Kidney epithelial cell (primary cell): Measurements from ENCODE around the gene C11orf97. TPM values are rescaled to one million over a fixed set of nuclear protein-coding genes. Genes with fewer than 3 reads are reported as not detected.

Experiments
- DNase-seq: peaks from one replicate; pipeline ENCODE4 v3.0.0-alpha.2; 2010; ENCODE audit warnings: low read depth
- H3K27me3 ChIP-seq: 2 replicates; pipeline ENCODE4 v1.6.0; 2011; ENCODE audit warnings: low read length; ENCODE audit not compliant: control insufficient read depth, insufficient read depth
- H3K36me3 ChIP-seq: 2 replicates; pipeline ENCODE4 v1.5.1; 2011; ENCODE audit warnings: low read length; ENCODE audit not compliant: control insufficient read depth, insufficient read depth
- H3K4me3 ChIP-seq: 2 replicates; pipeline ENCODE4 v1.5.1; 2011; ENCODE audit warnings: low read depth, mild to moderate bottlenecking, control low read depth, low read length
- total RNA-seq: library from RNA; depleted of rRNA; stranded (reverse); fragments of >200 nt; gene quantifications from 2 replicates; pipeline ENCODE4 v1.2.3, GENCODE V29; 2015
- TF ChIP-seq, protein P1 (sequence below): IDR thresholded peaks from 2 replicates; pipeline ENCODE4 v1.5.1; 2011; ENCODE audit warnings: mild to moderate bottlenecking, moderate library complexity, low read length, control low read depth, inconsistent platforms; ENCODE audit not compliant: insufficient read depth, poor library complexity, severe bottlenecking

Gene C11orf97
- total RNA-seq, 1 donor from 2014 or later = not detected

DNA sequence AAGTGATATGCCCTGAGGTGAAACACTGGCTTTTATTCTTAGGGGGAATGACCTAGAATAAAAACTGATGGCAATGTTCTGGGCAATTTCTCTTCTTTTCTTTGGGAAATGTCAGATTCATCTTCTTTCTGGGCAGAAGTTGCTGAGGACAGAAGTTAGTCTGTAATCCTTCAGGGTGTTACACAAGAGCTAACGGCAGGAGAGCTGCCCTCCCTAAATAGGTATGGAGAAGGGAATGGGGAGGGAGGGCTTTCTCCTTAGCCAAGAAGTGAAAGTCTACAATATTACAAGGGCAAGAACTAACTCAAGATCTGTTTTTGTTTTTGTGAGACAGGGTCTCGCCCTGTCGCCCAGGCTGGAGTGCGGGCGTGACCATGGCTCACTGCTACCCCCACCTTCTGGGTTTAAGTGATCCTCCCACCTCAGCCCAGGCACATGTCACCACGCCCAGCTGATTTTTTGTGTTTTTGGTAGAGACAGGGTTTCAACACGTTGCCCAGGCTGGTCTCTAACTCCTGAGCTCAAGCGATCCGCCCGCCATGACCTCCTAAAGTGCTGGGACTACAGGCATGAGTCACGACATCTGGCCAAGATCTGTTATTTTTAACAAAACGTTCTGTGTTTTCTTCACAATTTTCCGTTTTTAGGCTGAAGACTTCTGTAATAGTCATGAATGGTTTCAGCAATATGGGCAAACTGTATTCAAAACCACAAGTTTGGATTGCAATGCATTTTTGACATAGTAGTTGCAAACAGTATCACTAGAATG lies 62.1 kb downstream of the C11orf97 start:
- H3K36me3 ChIP-seq = no peaks in the 10 kb centered on the region
- H3K4me3 ChIP-seq = no peak overlapping the region
- TF ChIP-seq, protein P1, sequence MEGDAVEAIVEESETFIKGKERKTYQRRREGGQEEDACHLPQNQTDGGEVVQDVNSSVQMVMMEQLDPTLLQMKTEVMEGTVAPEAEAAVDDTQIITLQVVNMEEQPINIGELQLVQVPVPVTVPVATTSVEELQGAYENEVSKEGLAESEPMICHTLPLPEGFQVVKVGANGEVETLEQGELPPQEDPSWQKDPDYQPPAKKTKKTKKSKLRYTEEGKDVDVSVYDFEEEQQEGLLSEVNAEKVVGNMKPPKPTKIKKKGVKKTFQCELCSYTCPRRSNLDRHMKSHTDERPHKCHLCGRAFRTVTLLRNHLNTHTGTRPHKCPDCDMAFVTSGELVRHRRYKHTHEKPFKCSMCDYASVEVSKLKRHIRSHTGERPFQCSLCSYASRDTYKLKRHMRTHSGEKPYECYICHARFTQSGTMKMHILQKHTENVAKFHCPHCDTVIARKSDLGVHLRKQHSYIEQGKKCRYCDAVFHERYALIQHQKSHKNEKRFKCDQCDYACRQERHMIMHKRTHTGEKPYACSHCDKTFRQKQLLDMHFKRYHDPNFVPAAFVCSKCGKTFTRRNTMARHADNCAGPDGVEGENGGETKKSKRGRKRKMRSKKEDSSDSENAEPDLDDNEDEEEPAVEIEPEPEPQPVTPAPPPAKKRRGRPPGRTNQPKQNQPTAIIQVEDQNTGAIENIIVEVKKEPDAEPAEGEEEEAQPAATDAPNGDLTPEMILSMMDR = no peak
- no peak for DNase-seq
- no peaks in the 10 kb centered on the region for H3K27me3 ChIP-seq

DNA sequence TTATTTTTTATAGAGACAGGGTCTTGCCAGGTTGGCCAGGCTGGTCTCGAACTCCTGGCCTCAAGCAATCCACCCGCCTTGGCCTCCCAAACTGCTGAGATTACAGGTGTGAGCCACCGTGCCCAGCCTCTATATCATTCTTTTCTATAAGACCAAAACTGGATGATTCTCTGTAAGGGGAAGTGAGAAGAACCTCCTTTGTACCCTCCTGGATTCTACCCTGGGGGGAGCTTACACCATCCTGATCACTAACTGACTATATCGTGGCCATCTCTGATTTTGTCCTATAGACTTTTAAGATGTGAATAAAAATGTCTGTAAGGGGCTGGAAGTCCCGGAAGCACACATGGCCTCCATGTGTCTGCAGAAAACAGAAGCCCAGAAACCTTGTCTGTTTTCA lies 64.0 kb downstream of the C11orf97 start:
- DNase-seq = no peak
- H3K36me3 ChIP-seq = no peaks in the 10 kb centered on the region
- no peak overlapping the region for H3K4me3 ChIP-seq
- TF ChIP-seq, protein P1 = no peak
- H3K27me3 ChIP-seq = no peaks in the 10 kb centered on the region

DNA sequence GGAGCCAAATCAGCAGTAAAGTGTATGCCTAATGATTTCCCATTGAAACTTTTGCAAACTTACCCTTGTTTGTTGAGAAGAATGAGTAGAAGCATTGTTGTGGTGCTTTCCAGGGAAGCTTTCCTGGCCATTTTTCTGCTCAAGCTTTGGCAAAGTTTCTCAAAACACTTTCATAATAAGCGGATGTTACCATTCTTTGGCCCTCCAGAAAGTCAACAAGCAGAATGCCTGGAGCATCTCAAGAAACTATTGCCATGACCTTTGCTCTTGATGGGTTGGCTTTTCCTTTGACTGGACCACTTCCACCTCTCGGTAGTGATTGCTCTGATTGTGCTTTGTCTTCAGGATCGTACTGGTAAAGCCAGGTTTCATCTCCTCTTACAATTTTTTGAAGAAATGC lies 65.6 kb downstream of the C11orf97 start:
- Histone ChIP-seq H3K27me3 (no peaks in the 10 kb centered on the region), H3K4me3 (no peak overlapping the region), H3K36me3 (no peaks in the 10 kb centered on the region)
- TF ChIP-seq, protein P1 = no peak
- DNase-seq = no peak

Other genes with a start within 250 kb of the C11orf97 start
- gene IZUMO1R, start 207.9 kb upstream of the C11orf97 start, total RNA-seq = not detected in 2 replicates
- gene GPR83, start 111.0 kb upstream of the C11orf97 start, total RNA-seq = 0.07 TPM in 1 of 2 replicates, not detected in the other
- gene MRE11, start 18.6 kb upstream of the C11orf97 start, total RNA-seq = 7.0 and 8.1 TPM in 2 replicates
- 7.5 and 16.7 TPM in 2 replicates for gene ANKRD49, start 18.5 kb upstream of the C11orf97 start, total RNA-seq
- 12.3 and 13.4 TPM in 2 replicates for gene FUT4, start 31.5 kb downstream of the C11orf97 start, total RNA-seq
- 1.8 and 3.7 TPM in 2 replicates for gene PIWIL4, start 54.9 kb downstream of the C11orf97 start, total RNA-seq